ENCODE data around the gene CAPS2. TPM values are rescaled to one million over a fixed set of nuclear protein-coding genes. Genes with fewer than 3 reads are reported as not detected.

Gene CAPS2
- total RNA-seq, 1 experiment from 2014 or later = 2.8 TPM

DNA sequence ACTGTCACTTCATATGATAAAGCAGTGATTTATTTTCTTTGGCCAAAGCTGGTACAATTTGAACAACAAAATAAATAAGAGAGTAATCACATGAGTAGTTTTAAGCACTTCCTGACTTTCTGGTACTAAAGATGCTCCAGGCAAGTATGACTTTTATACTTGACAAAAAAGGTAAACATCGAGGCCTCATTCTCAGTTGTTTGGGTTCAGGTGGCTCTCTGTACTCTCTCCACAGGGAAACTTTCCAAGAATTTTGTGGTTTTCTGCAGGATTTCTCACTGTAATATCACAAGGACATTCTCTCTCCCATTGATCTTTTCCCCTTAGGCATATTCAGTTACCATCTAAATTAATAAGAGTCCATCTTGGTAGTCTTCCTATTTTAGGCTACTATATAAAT lies 93.9 kb downstream of the CAPS2 start:
- in situ Hi-C loops (cut with HindIII; ENCODE audit: low pct_unique_long_range_greater_than_20kb, low sequenced_read_pairs) = no loop called here
- peak; percentile 12 for DNase-seq (ENCODE audit: low read depth)

DNA sequence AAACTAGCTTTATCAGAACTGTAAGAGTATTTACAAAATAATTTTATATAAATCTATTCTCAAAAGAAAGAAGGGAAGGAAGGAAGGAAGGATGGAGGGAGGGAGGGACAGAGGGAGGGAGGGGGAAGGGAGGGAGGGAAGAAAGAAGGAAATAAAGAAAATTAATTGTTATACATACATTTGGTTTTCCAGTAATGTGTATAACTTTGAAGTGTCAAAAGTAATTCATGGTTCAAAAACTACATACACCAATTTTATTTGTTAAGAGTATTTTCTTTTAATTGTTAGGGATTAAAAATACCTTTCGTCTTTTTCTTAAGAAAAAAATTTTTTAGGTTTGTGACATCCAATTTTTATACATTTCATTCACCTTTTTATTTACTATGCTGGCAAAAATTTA lies 103.0 kb downstream of the CAPS2 start:
- no peak for DNase-seq (ENCODE audit: low read depth)
- in situ Hi-C loops (cut with HindIII; ENCODE audit: low pct_unique_long_range_greater_than_20kb, low sequenced_read_pairs) = no loop called here

Other genes with a start within 250 kb of the CAPS2 start
- not detected in 2 replicates for gene KCNC2, start 120.5 kb downstream of the CAPS2 start, total RNA-seq (2014; rRNA removed; shearing (Covaris generic); ENCODE audit: low replicate concordance)
- not detected in 2 replicates for gene GLIPR1L1, start 4.3 kb upstream of the CAPS2 start, total RNA-seq (2014; rRNA removed; shearing (Covaris generic); ENCODE audit: low replicate concordance)
- gene GLIPR1L2, start 60.8 kb upstream of the CAPS2 start, total RNA-seq (2014; rRNA removed; shearing (Covaris generic); ENCODE audit: low replicate concordance) = not detected in 2 replicates
- gene GLIPR1, start 150.4 kb upstream of the CAPS2 start, total RNA-seq (2014; rRNA removed; shearing (Covaris generic); ENCODE audit: low replicate concordance) = 5.0 and 25.5 TPM in 2 replicates
- 53.4 and 67.5 TPM in 2 replicates for gene KRR1, start 181.3 kb upstream of the CAPS2 start, total RNA-seq (2014; rRNA removed; shearing (Covaris generic); ENCODE audit: low replicate concordance)

Data from Caki2 (cell line).